ENCODE results near the gene EDA.
"Not testable (repeated sequence)": the region's sequence is repeated elsewhere in the genome, so short reads cannot be mapped to it uniquely, and the experiment has no call there.

The EDA gene

DNA sequence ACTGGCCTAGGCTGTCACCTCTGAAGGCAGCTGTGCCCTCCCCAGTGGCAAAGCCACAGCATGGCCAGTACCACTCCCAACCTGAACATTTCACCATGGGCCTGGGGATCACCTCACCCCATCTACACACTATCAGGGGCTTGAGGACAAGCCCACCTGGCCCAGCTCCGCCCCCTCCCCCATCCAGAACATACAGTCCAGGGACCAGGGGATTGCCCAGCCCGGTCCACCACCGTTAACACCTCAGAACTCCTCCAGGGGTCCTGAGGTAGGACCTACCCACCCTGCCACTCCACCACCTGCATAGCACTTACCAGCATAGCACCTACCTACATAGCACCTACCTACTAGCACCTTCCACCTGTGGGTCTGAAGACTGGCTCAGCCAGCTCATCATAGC lies 179.8 kb downstream of the EDA start:
- no peaks in the 10 kb centered on the region; the same call in 1 of the 2 replicates for H3K9me3 ChIP-seq (ENCODE audit: control insufficient read depth, insufficient read depth, low read length)
- 0 out of 2 replicates have a peak, but pooled peaks cover 3% of the 10 kb centered on the region for H3K4me1 ChIP-seq (ENCODE audit: insufficient read depth, low read length)
- no peak overlapping the region for H3K9ac ChIP-seq (ENCODE audit: low read depth, low read length)
- no peaks in the 10 kb centered on the region for H3K36me3 ChIP-seq (ENCODE audit: insufficient read depth, low read length)

DNA sequence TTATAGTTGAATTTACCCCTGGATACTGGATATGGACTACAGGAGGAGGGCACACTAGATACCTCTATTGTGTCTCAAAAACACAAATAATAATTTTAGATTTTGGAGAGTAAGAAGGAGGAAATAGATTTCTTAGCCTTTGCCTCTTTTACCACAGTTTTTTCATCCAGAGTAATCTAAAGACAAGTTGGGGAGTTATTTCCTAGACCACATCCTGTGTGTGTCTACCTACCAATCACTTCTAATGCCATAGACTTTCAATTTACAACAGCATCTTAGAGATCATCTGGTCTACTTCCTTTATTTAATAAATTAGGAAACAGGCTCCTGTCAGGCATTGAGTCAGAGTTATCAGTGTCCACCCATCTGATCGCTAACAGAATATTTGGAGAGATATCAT lies 191.5 kb downstream of the EDA start:
- Histone ChIP-seq H3K9me3 (ENCODE audit: control insufficient read depth, insufficient read depth, low read length) (no peaks in the 10 kb centered on the region), H3K36me3 (ENCODE audit: insufficient read depth, low read length) (no peaks in the 10 kb centered on the region), H3K4me1 (ENCODE audit: insufficient read depth, low read length) (no peaks in the 10 kb centered on the region), H3K9ac (ENCODE audit: low read depth, low read length) (no peak overlapping the region)

GRCh38 chrX:69808375-69808774 lies 192.5 kb downstream of the EDA start:
- Histone ChIP-seq H3K4me1 (ENCODE audit: insufficient read depth, low read length) (no peaks in the 10 kb centered on the region), H3K9ac (ENCODE audit: low read depth, low read length) (no peak overlapping the region), H3K9me3 (ENCODE audit: control insufficient read depth, insufficient read depth, low read length) (no peaks in the 10 kb centered on the region), H3K36me3 (ENCODE audit: insufficient read depth, low read length) (no peaks in the 10 kb centered on the region)

GRCh38 chrX:69813677-69814076 lies 197.8 kb downstream of the EDA start:
- H3K9ac ChIP-seq (ENCODE audit: low read depth, low read length): no peak overlapping the region
- no peaks in the 10 kb centered on the region for H3K36me3 ChIP-seq (ENCODE audit: insufficient read depth, low read length)
- no peaks in the 10 kb centered on the region for H3K4me1 ChIP-seq (ENCODE audit: insufficient read depth, low read length)
- no peaks in the 10 kb centered on the region for H3K9me3 ChIP-seq (ENCODE audit: control insufficient read depth, insufficient read depth, low read length)

- no peak overlapping the region for H3K9ac ChIP-seq (ENCODE audit: low read depth, low read length)
Observed at GRCh38 chrX:69815063-69815462, 199.2 kb downstream of the EDA start.

DNA sequence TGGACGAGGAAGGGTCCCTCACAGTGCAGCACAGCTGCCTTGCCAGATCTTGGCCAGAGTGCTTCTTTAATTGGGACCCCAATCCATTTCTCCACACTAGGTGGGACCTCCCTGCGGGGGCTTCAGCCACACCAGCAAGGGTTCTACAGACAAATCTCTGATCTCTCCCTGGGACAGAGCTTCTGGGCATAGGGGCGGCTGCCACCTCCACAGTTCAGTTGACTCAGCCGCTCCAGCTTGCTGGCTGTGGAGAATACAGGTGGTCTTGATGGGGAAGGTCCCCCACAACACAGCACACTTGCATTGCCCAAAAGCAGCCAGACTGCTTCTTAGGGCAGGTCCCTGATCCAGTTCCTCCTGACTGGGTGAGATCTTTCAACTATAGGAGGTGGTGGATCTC lies 199.6 kb downstream of the EDA start:
- Histone ChIP-seq H3K9me3 (ENCODE audit: control insufficient read depth, insufficient read depth, low read length) (no peaks in the 10 kb centered on the region), H3K36me3 (ENCODE audit: insufficient read depth, low read length) (no peaks in the 10 kb centered on the region), H3K9ac (ENCODE audit: low read depth, low read length) (no peak overlapping the region), H3K4me1 (ENCODE audit: insufficient read depth, low read length) (no peaks in the 10 kb centered on the region)

More at GRCh38 chrX:69815063-69815462, 199.2 kb downstream of the EDA start:
- Histone ChIP-seq H3K9me3 (ENCODE audit: control insufficient read depth, insufficient read depth, low read length) (no peaks in the 10 kb centered on the region), H3K4me1 (ENCODE audit: insufficient read depth, low read length) (no peaks in the 10 kb centered on the region), H3K36me3 (ENCODE audit: insufficient read depth, low read length) (no peaks in the 10 kb centered on the region)

DNA sequence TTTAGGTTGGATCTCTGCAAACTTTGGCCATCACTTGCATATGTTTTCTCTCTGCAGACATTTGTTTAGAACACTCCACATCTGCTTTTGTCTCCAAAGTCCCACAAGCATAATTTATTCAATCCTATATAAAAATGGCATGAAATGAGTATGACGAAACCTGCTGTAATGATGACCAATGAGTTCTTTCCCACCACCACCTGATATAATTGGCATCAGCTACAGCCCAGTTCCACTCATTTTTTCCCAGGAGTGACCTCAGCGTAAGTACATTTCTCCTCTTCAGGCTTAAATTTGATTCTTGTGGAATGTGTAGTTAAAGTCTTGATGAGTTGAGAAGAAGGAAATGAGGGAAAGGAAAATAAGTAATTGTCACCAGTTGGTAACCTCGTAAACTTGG lies 228.7 kb downstream of the EDA start:
- no peaks in the 10 kb centered on the region for H3K4me1 ChIP-seq (ENCODE audit: insufficient read depth, low read length)
- no peaks in the 10 kb centered on the region for H3K36me3 ChIP-seq (ENCODE audit: insufficient read depth, low read length)
- no peaks in the 10 kb centered on the region for H3K9me3 ChIP-seq (ENCODE audit: control insufficient read depth, insufficient read depth, low read length)
- no peak overlapping the region for H3K9ac ChIP-seq (ENCODE audit: low read depth, low read length)

DNA sequence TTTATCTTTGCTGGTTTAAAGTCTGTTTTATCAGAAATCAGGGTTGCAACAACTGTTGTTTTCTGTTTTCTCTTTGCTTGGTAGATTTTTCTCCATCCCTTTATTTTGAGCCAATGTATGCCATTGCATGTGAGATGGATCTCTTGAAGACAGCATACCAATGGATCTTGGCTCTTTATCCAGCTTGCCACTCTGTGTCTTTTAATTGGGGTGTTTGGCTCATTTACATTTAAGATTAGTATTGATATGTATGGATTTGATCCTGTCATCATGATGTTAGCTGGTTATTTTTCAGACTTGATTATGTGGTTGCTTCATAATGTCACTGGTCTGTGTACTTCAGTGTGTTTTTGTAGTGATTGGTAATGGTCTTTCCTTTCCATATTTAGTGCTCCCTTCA lies 244.1 kb downstream of the EDA start:
- not testable (repeated sequence) for H3K9me3 ChIP-seq (ENCODE audit: control insufficient read depth, insufficient read depth, low read length); H3K9ac ChIP-seq (ENCODE audit: low read depth, low read length); H3K36me3 ChIP-seq (ENCODE audit: insufficient read depth, low read length); H3K4me1 ChIP-seq (ENCODE audit: insufficient read depth, low read length)

GRCh38 chrX:69876221-69876620 lies 260.3 kb downstream of the EDA start:
- H3K36me3 ChIP-seq (ENCODE audit: insufficient read depth, low read length): no peaks in the 10 kb centered on the region
- H3K9ac ChIP-seq (ENCODE audit: low read depth, low read length): no peak overlapping the region
- no peaks in the 10 kb centered on the region for H3K9me3 ChIP-seq (ENCODE audit: control insufficient read depth, insufficient read depth, low read length)
- 0 out of 2 replicates have a peak, but pooled peaks cover 3% of the 10 kb centered on the region for H3K4me1 ChIP-seq (ENCODE audit: insufficient read depth, low read length)

- 0 out of 2 replicates have a peak, but pooled peaks cover 3% of the 10 kb centered on the region for H3K4me1 ChIP-seq (ENCODE audit: insufficient read depth, low read length)
- no peaks in the 10 kb centered on the region for H3K36me3 ChIP-seq (ENCODE audit: insufficient read depth, low read length)
- no peak overlapping the region for H3K9ac ChIP-seq (ENCODE audit: low read depth, low read length)
- H3K9me3 ChIP-seq (ENCODE audit: control insufficient read depth, insufficient read depth, low read length): 0 out of 2 replicates have a peak, but pooled peaks cover 4% of the 10 kb centered on the region
Observed at GRCh38 chrX:69884210-69884609, 268.3 kb downstream of the EDA start.

DNA sequence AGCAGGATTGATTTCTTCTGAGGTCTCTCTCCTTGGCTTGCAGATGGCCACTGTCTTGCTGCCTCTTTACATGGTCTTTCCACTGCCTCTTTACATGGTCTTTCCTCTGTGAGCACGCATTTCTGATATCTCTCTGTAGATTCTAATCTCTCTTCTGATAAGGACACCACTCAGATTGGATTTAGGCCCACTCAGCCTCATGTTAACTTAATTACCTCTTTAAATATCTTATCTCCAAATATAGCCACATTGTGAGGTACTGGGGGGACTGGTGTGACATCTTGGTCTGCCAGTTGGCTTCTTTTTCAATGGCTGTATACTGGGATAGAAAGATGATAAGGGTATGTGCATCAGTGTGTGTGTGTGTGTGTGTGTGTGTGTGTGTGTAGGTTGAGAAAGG lies 280.1 kb downstream of the EDA start:
- Histone ChIP-seq H3K36me3 (ENCODE audit: insufficient read depth, low read length) (no peaks in the 10 kb centered on the region), H3K9ac (ENCODE audit: low read depth, low read length) (no peak overlapping the region), H3K4me1 (ENCODE audit: insufficient read depth, low read length) (no peaks in the 10 kb centered on the region), H3K9me3 (ENCODE audit: control insufficient read depth, insufficient read depth, low read length) (no peaks in the 10 kb centered on the region)

DNA sequence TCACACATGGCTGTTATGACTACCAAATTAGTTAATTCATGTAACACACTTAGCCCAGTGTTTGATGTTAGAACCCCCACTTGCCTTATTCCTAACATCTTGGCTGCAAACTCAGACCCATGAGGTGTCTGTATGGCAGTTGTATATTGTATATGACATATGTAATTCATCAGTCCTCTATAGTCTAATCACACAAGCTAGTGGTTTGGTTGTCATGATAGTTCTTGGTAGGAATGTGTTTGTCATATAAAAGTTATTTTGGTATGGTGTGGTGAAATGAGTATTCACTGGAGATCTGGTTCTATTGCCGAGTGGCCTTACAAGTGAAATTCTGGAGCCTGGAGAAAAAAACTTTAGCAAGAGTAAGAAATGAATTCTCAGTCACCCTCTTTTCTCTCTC lies 284.6 kb downstream of the EDA start:
- Histone ChIP-seq H3K36me3 (ENCODE audit: insufficient read depth, low read length) (no peaks in the 10 kb centered on the region), H3K4me1 (ENCODE audit: insufficient read depth, low read length) (no peaks in the 10 kb centered on the region; the same call in 1 of the 2 replicates), H3K9me3 (ENCODE audit: control insufficient read depth, insufficient read depth, low read length) (no peaks in the 10 kb centered on the region), H3K9ac (ENCODE audit: low read depth, low read length) (no peak overlapping the region)

- H3K36me3 ChIP-seq (ENCODE audit: insufficient read depth, low read length): no peaks in the 10 kb centered on the region
Observed at GRCh38 chrX:69906447-69906846, 290.5 kb downstream of the EDA start.

DNA sequence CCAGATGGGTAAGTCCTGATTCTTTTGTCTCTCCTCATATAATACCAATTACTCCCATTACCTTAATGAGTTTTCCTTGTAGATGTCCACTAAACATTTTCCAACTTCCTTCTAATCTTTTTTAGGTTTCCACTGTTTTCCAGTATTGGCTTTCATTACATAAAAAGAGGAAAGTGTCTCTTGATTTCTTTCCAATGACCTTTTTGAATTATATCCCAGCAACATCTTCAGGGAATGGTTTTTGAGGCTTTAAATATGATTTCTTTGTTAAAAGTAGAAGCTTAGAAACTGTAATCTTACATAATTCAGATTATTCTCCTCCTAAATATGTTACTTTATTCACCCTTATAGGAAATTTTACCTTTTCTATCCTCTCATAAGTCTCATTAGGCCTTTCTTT lies 298.9 kb downstream of the EDA start:
- Histone ChIP-seq H3K9ac (ENCODE audit: low read depth, low read length) (no peak overlapping the region), H3K4me1 (ENCODE audit: insufficient read depth, low read length) (peaks cover 9% of the 10 kb centered on the region; the same call in 1 of the 2 replicates), H3K36me3 (ENCODE audit: insufficient read depth, low read length) (no peaks in the 10 kb centered on the region), H3K9me3 (ENCODE audit: control insufficient read depth, insufficient read depth, low read length) (0 out of 2 replicates have a peak, but pooled peaks cover 3% of the 10 kb centered on the region)

More at GRCh38 chrX:69906447-69906846, 290.5 kb downstream of the EDA start:
- Histone ChIP-seq H3K9ac (ENCODE audit: low read depth, low read length) (no peak overlapping the region), H3K9me3 (ENCODE audit: control insufficient read depth, insufficient read depth, low read length) (no peaks in the 10 kb centered on the region), H3K4me1 (ENCODE audit: insufficient read depth, low read length) (no peaks in the 10 kb centered on the region; the same call in 1 of the 2 replicates)

- H3K4me1 ChIP-seq (ENCODE audit: insufficient read depth, low read length): peaks cover 15% of the 10 kb centered on the region
- H3K9me3 ChIP-seq (ENCODE audit: control insufficient read depth, insufficient read depth, low read length): peaks cover 3% of the 10 kb centered on the region; the same call in 1 of the 2 replicates
- H3K9ac ChIP-seq (ENCODE audit: low read depth, low read length): no peak overlapping the region
- no peaks in the 10 kb centered on the region for H3K36me3 ChIP-seq (ENCODE audit: insufficient read depth, low read length)
Observed at GRCh38 chrX:69919749-69920148, 303.8 kb downstream of the EDA start.

- H3K36me3 ChIP-seq (ENCODE audit: insufficient read depth, low read length): no peaks in the 10 kb centered on the region
- H3K4me1 ChIP-seq (ENCODE audit: insufficient read depth, low read length): no peaks in the 10 kb centered on the region
- H3K9me3 ChIP-seq (ENCODE audit: control insufficient read depth, insufficient read depth, low read length): no peaks in the 10 kb centered on the region; the same call in 1 of the 2 replicates
- no peak overlapping the region for H3K9ac ChIP-seq (ENCODE audit: low read depth, low read length)
Observed at GRCh38 chrX:69932323-69932722, 316.4 kb downstream of the EDA start.

Data from ES-I3 (cell line).